ENCODE measurements around the gene GSS. TPM values are rescaled to one million over a fixed set of nuclear protein-coding genes. Genes with fewer than 3 reads are reported as not detected.
A peak's percentile ranks its signal among the peaks of the same experiment; 100 is the strongest.

GSS gene
- total RNA-seq, 1 experiment from 2014 or later, result 83.6 TPM

DNA sequence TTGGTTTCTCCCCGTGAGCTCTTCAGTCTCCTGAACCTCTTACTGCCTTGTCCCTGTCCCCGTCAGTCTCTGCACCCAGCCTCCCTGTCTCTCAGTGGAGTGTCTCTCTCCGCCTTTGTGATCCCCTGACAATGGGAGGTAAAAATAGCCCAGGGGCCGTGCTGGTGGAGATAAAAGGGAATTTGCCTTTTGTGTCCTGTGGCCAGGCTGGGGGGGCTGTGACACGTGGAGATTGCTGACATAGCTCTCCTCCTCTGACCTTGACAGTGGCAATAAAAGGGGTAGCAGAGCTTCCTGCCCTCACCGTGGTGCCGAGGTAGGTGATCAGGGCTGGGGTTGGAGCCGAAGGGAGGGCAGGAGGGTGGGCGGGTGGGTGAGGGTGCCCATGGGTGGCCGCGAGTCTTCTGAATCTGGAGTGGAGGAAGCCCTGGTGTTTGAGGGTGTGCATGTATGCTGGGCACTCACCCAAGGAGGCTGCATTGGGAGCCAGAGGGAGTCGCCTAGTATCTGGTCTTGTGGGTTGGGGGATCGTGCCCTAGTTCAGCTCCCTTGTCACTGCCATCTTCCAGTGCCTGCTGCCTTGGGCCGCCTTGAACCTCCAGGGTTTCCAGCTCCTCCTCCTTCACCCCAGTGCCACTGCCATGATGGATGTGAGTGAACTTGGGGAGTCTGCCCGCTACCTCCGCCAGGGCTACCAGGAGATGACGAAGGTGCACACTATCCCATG is 21.9 kb upstream of the GSS start:
- no peaks in the 10 kb centered on the region for H3K79me2 ChIP-seq (ENCODE audit: insufficient read depth, low read length)
- H3K9me2 ChIP-seq (ENCODE audit: insufficient read depth), result no peaks in the 10 kb centered on the region
- intact Hi-C loops (cut with micrococcal nuclease), result no loop called here
- RAD21 ChIA-PET (ENCODE audit: low non-redundant PET in 1 of 2, low total read pairs in 2 of 2, uncharacterized antibody in 2 of 2, unreplicated experiment in 2 of 2), result no interaction called here
- peak; percentile 61 for TF ChIP-seq TCF7L2 (IDR thresholded peaks at IDR 0.05; ENCODE audit: borderline replicate concordance, extremely low read depth, insufficient read depth, insufficient read length)
- no peak for TF ChIP-seq EZH2 (IDR thresholded peaks at IDR 0.05)
- POLR2A ChIA-PET, result no interaction called here
- no TSS peak for BruUV-seq (replicated peaks)
- H3K27me3 ChIP-seq (ENCODE audit: insufficient read depth, low read length), result peaks cover 4% of the 10 kb centered on the region; the same call in 1 of the 2 replicates
- H3K4me1 ChIP-seq (ENCODE audit: control insufficient read depth in 1 of 2, insufficient read depth in 2 of 2, low read length in 2 of 2), result no peaks in the 10 kb centered on the region
- H3K27ac ChIP-seq (ENCODE audit: low read depth, low read length), result no peak overlapping the region
- no peak for DNase-seq (ENCODE audit: low read depth, low spot score)
- H4K20me1 ChIP-seq (ENCODE audit: insufficient read depth), result no peaks in the 10 kb centered on the region
- no peak overlapping the region for H3K9ac ChIP-seq (ENCODE audit: low read length)
- ATAC-seq, result no peak
- no peaks in the 10 kb centered on the region for H3K36me3 ChIP-seq (ENCODE audit: control insufficient read depth in 1 of 2, insufficient read depth in 2 of 2, low read length in 2 of 2)
- CTCF ChIA-PET, result no interaction called here
- H2AFZ ChIP-seq (ENCODE audit: low read depth, low read length, poor library complexity, severe bottlenecking), result no peak overlapping the region
- H3K9me3 ChIP-seq (ENCODE audit: control insufficient read depth in 1 of 2, insufficient read depth in 1 of 2, low read depth in 1 of 2, low read length in 2 of 2), result no peaks in the 10 kb centered on the region
- H3K4me2 ChIP-seq (ENCODE audit: low read length), result no peak overlapping the region
- no peak overlapping the region for H3K4me3 ChIP-seq (replicated peaks in 1 of 2; ENCODE audit: low read depth in 1 of 2, low read length in 2 of 2)

DNA sequence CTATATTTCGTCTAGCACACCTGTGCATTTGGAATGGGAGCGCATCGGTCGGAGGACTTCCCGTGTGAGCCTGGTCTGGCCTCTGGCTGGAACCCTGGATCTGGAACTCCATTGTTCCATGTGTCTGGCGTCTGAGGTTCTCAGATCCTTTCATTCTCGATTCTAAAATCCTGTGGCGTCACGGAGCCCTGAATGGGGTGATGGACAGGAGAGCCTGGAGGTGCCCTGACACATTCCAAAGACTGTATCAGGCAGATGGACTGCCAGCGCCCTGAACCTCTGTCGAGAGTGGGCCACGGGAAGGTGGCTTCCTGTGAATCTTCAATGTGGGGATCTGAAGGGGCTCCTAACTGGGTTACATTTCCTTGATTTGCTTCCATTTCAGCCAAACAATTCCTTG is 20.7 kb upstream of the GSS start:
- Histone ChIP-seq H3K9ac (ENCODE audit: low read length) (no peak overlapping the region), H3K9me2 (ENCODE audit: insufficient read depth) (no peaks in the 10 kb centered on the region), H3K4me3 (replicated peaks in 1 of 2; ENCODE audit: low read depth in 1 of 2, low read length in 2 of 2) (no peak overlapping the region), H3K9me3 (ENCODE audit: control insufficient read depth in 1 of 2, insufficient read depth in 1 of 2, low read depth in 1 of 2, low read length in 2 of 2) (no peaks in the 10 kb centered on the region), H4K20me1 (ENCODE audit: insufficient read depth) (no peaks in the 10 kb centered on the region), H3K27me3 (ENCODE audit: insufficient read depth, low read length) (peaks cover 4% of the 10 kb centered on the region; the same call in 1 of the 2 replicates), H3K4me2 (ENCODE audit: low read length) (no peak overlapping the region), H2AFZ (ENCODE audit: low read depth, low read length, poor library complexity, severe bottlenecking) (no peak overlapping the region), H3K4me1 (ENCODE audit: control insufficient read depth in 1 of 2, insufficient read depth in 2 of 2, low read length in 2 of 2) (no peaks in the 10 kb centered on the region), H3K36me3 (ENCODE audit: control insufficient read depth in 1 of 2, insufficient read depth in 2 of 2, low read length in 2 of 2) (no peaks in the 10 kb centered on the region), H3K79me2 (ENCODE audit: insufficient read depth, low read length) (no peaks in the 10 kb centered on the region), H3K27ac (ENCODE audit: low read depth, low read length) (no peak overlapping the region)
- TF ChIP-seq SIN3A (IDR thresholded peaks at IDR 0.05; ENCODE audit: low read depth), result no peak
- TF ChIP-seq CEBPB (IDR thresholded peaks at IDR 0.05; ENCODE audit: low read depth), result no peak
- no peak for TF ChIP-seq TCF7L2 (IDR thresholded peaks at IDR 0.05; ENCODE audit: borderline replicate concordance, extremely low read depth, insufficient read depth, insufficient read length)
- POLR2A ChIA-PET, result no interaction called here
- ATAC-seq, result no peak
- CTCF ChIA-PET, result no interaction called here
- intact Hi-C loops (cut with micrococcal nuclease), result no loop called here
- no peak for DNase-seq (ENCODE audit: low read depth, low spot score)
- RAD21 ChIA-PET (ENCODE audit: low non-redundant PET in 1 of 2, low total read pairs in 2 of 2, uncharacterized antibody in 2 of 2, unreplicated experiment in 2 of 2), result no interaction called here
- BruUV-seq (replicated peaks), result no TSS peak

All from HCT116 (cell line).